ENCODE measurements around the gene BICRAL.

GRCh38 chr6:42891199-42891722 lies 109.4 kb downstream of the BICRAL start:
- TF ChIP-seq CTCF (IDR thresholded peaks at IDR 0.05; ENCODE audit: poor library complexity) (no peak), EZH2 (IDR thresholded peaks at IDR 0.05; ENCODE audit: borderline replicate concordance) (no peak), EZH2phosphoT487 (IDR thresholded peaks at IDR 0.05; ENCODE audit: low read depth, severe bottlenecking, unreplicated experiment) (no peak)
